Naive thymus-derived CD4-positive, alpha-beta T cell (primary cell): ENCODE data around the gene ARHGEF16. TPM values are rescaled to one million over a fixed set of nuclear protein-coding genes. Genes with fewer than 3 reads are reported as not detected.

ENCODE experiments used
- ATAC-seq: fragments of 150-1000 bp; cut with Tn5 transposase; 2 replicates; pipeline ENCODE4 v1.10.0; 2021; ENCODE audit warnings: mild to moderate bottlenecking, moderate library complexity
- CTCF ChIA-PET: fragments of 350-600 bp; sonication (Branson Sonifier 250); formaldehyde crosslinking; loops from one replicate; lab custom pipeline; 2021; ENCODE audit warnings: antibody characterized with exemption; lab: Charles Lee
- POLR2A ChIA-PET: fragments of 350-600 bp; sonication (Branson Sonifier 250); formaldehyde crosslinking; loops from one replicate; lab custom pipeline; 2021; ENCODE audit warnings: antibody characterized with exemption, inconsistent platforms; lab: Charles Lee
- DNase-seq, 9 donors: peaks; one replicate each; pipeline versions ENCODE4 v3.0.0 to v3.0.0-alpha.2; 2020 to 2022; ENCODE audit warnings: mixed read lengths in 1 of 9
- H3K27ac ChIP-seq: one replicate; pipeline ENCODE4 v1.7.0; 2013; ENCODE audit warnings: mild to moderate bottlenecking, low read depth, low read length, moderate library complexity
- H3K27me3 ChIP-seq, 2 donors: one replicate each; pipeline ENCODE4 v1.7.0; 2013; ENCODE audit warnings: low read length in 2 of 2, mild to moderate bottlenecking in 2 of 2, moderate library complexity in 2 of 2; ENCODE audit not compliant: control insufficient read depth in 2 of 2, insufficient read depth in 2 of 2
- H3K36me3 ChIP-seq, 3 experiments: 1 replicate in 2 of 3; 2 replicates in 1 of 3; pipeline ENCODE4 v1.7.0; 2013; ENCODE audit warnings: low read length in 3 of 3, mild to moderate bottlenecking in 3 of 3, moderate library complexity in 1 of 3; ENCODE audit not compliant: insufficient read depth in 3 of 3, control insufficient read depth in 2 of 3
- H3K4me1 ChIP-seq, 2 donors: one replicate each; pipeline ENCODE4 v1.7.0; 2013; ENCODE audit warnings: low read length in 2 of 2, mild to moderate bottlenecking in 2 of 2, moderate library complexity in 1 of 2; ENCODE audit not compliant: control insufficient read depth in 2 of 2, insufficient read depth in 2 of 2
- H3K4me3 ChIP-seq: 2 replicates; pipeline ENCODE4 v1.7.0; 2013; ENCODE audit warnings: mild to moderate bottlenecking, low read length
- H3K9me3 ChIP-seq, 3 experiments: 1 replicate in 2 of 3; 2 replicates in 1 of 3; pipeline ENCODE4 v1.7.0; 2013; ENCODE audit warnings: low read length in 3 of 3; ENCODE audit not compliant: control insufficient read depth in 2 of 3
- H3K27ac Mint-ChIP-seq, 9 donors: one replicate each; pipeline ENCODE4 v1.8.0; 2020 to 2022; ENCODE audit warnings: mixed read lengths in 9 of 9, mild to moderate bottlenecking in 8 of 9, moderate library complexity in 5 of 9, inconsistent platforms in 2 of 9
- H3K27me3 Mint-ChIP-seq, 5 donors: one replicate each; pipeline ENCODE4 v1.8.0; 2021 to 2022; ENCODE audit warnings: mixed read lengths in 5 of 5, mild to moderate bottlenecking in 1 of 5
- H3K36me3 Mint-ChIP-seq, 5 donors: one replicate each; pipeline ENCODE4 v1.8.0; 2020 to 2022; ENCODE audit warnings: mixed read lengths in 5 of 5, mild to moderate bottlenecking in 3 of 5, inconsistent platforms in 1 of 5
- H3K4me1 Mint-ChIP-seq, 7 donors: one replicate each; pipeline ENCODE4 v1.8.0; 2020 to 2022; ENCODE audit warnings: mixed read lengths in 7 of 7, mild to moderate bottlenecking in 3 of 7, inconsistent platforms in 1 of 7
- H3K4me3 Mint-ChIP-seq, 10 donors: one replicate each; pipeline ENCODE4 v1.8.0; 2020 to 2022; ENCODE audit warnings: mild to moderate bottlenecking in 10 of 10, mixed read lengths in 10 of 10, moderate library complexity in 6 of 10, inconsistent platforms in 2 of 10
- H3K9me3 Mint-ChIP-seq, 11 donors: one replicate each; pipeline ENCODE4 v1.8.0; 2020 to 2022; ENCODE audit warnings: mixed read lengths in 11 of 11, mild to moderate bottlenecking in 4 of 11, inconsistent platforms in 1 of 11, moderate library complexity in 1 of 11
- intact Hi-C, 2 donors: fragments of 100-400 bp; cut with micrococcal nuclease; formaldehyde crosslinking; loops; one replicate each; pipeline ENCODE4 v1.15.1; 2023
- polyA plus RNA-seq, 2 donors: library from polyadenylated mRNA; unstranded; fragments of 300-500 nt; fragmentation: Illumina TruSeq; gene quantifications; one replicate each; pipeline ENCODE4 v1.2.3, GENCODE V29; 2021
- total RNA-seq, 6 experiments: library from RNA in 5 of 6; stranded (reverse) in 5 of 6; gene quantifications; 1 replicate in 5 of 6; 2 replicates in 1 of 6; pipeline ENCODE4 v1.2.3 and lab custom pipeline; 2021 to 2026

The ARHGEF16 gene
- total and polyA plus RNA-seq, 7 experiments from 2014 or later = 0.16 TPM; not detected in 6

GRCh38 chr1:3450983-3451382 is 3.5 kb upstream of the ARHGEF16 start:
- Histone ChIP-seq H3K27me3 (peaks cover 0 to 11% of the 10 kb centered on the region in 2 donors), H3K4me1 (peaks cover 9 to 11% of the 10 kb centered on the region in 2 donors), H3K36me3 (no peaks in the 10 kb centered on the region), H3K4me3 (no peak overlapping the region), H3K27ac (no peak overlapping the region), H3K9me3 (no peaks in the 10 kb centered on the region)
- POLR2A ChIA-PET = no interaction called here
- CTCF ChIA-PET = no interaction called here
- peaks cover 6 to 24% (median 15%) of the 10 kb centered on the region in 5 donors for H3K27me3 Mint-ChIP-seq
- H3K4me1 Mint-ChIP-seq = peaks cover 0 to 4% (median 0%) of the 10 kb centered on the region in 7 donors
- H3K9me3 Mint-ChIP-seq = peaks cover 0 to 20% (median 7%) of the 10 kb centered on the region in 11 donors
- H3K4me3 Mint-ChIP-seq = no peak overlapping the region
- H3K27ac Mint-ChIP-seq = no peak overlapping the region
- ATAC-seq (no peak), DNase-seq (no peak)
- intact Hi-C loops = no loop called here
- H3K36me3 Mint-ChIP-seq = peaks cover 0 to 11% (median 0%) of the 10 kb centered on the region in 5 donors

GRCh38 chr1:3451994-3452865 is 2.2 kb upstream of the ARHGEF16 start:
- H3K36me3 ChIP-seq = no peaks in the 10 kb centered on the region
- H3K4me1 ChIP-seq = peaks cover 9 to 11% of the 10 kb centered on the region in 2 donors
- H3K27me3 ChIP-seq = peaks cover 0 to 11% of the 10 kb centered on the region in 2 donors
- intact Hi-C loops = no loop called here
- H3K4me3 ChIP-seq = no peak overlapping the region
- DNase-seq (no peak), ATAC-seq (no peak)
- Mint-ChIP-seq H3K4me3 (no peak overlapping the region), H3K4me1 (peaks cover 0 to 4% (median 0%) of the 10 kb centered on the region in 7 donors), H3K27me3 (peaks cover 6 to 24% (median 15%) of the 10 kb centered on the region in 5 donors), H3K36me3 (peaks cover 0 to 7% (median 0%) of the 10 kb centered on the region in 5 donors), H3K9me3 (peaks cover 0 to 10% (median 4%) of the 10 kb centered on the region in 11 donors), H3K27ac (no peak overlapping the region)
- POLR2A ChIA-PET = no interaction called here
- no peak overlapping the region for H3K27ac ChIP-seq
- CTCF ChIA-PET = interaction anchor here (0.7 to 2.4 kb wide), 14 partner anchors 8 to 439 kb away, joined by 3 to 39 read pairs (median 6); no protein-coding TSS in a partner anchor
- no peaks in the 10 kb centered on the region for H3K9me3 ChIP-seq

DNA sequence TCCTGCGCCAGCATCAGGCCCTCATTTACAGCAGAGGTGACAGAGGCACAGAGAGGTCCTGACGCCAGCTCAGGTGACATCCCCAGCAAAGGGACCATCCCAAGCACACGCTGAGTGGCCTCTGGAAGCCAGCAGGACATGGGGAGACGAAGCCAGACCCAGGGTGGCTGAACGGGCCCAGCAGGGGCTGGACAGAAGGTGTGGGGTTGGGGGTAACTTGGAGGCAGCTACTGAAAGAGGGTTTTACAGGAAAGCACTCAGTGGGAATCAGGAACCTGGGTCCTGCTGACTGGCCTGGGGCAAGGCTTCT is 1.6 kb upstream of the ARHGEF16 start:
- peaks cover 0 to 4% (median 0%) of the 10 kb centered on the region in 7 donors for H3K4me1 Mint-ChIP-seq
- DNase-seq (no peak), ATAC-seq (no peak)
- no peak overlapping the region for H3K27ac Mint-ChIP-seq
- Histone ChIP-seq H3K4me1 (peaks cover 9 to 11% of the 10 kb centered on the region in 2 donors), H3K27me3 (peaks cover 0 to 11% of the 10 kb centered on the region in 2 donors), H3K36me3 (no peaks in the 10 kb centered on the region), H3K9me3 (no peaks in the 10 kb centered on the region), H3K27ac (no peak overlapping the region), H3K4me3 (no peak overlapping the region)
- peaks cover 6 to 24% (median 15%) of the 10 kb centered on the region in 5 donors for H3K27me3 Mint-ChIP-seq
- ChIA-PET CTCF (interaction anchor here (0.7 to 2.4 kb wide), 15 partner anchors 9 to 440 kb away, joined by 3 to 39 read pairs (median 5); no protein-coding TSS in a partner anchor), POLR2A (no interaction called here)
- peaks cover 0 to 4% (median 0%) of the 10 kb centered on the region in 5 donors for H3K36me3 Mint-ChIP-seq
- intact Hi-C loops = loop anchor here (1.0 kb wide), 4 partner anchors 30 to 271 kb away; no protein-coding TSS in a partner anchor
- no peak overlapping the region for H3K4me3 Mint-ChIP-seq
- H3K9me3 Mint-ChIP-seq = peaks cover 0 to 7% (median 3%) of the 10 kb centered on the region in 11 donors

DNA sequence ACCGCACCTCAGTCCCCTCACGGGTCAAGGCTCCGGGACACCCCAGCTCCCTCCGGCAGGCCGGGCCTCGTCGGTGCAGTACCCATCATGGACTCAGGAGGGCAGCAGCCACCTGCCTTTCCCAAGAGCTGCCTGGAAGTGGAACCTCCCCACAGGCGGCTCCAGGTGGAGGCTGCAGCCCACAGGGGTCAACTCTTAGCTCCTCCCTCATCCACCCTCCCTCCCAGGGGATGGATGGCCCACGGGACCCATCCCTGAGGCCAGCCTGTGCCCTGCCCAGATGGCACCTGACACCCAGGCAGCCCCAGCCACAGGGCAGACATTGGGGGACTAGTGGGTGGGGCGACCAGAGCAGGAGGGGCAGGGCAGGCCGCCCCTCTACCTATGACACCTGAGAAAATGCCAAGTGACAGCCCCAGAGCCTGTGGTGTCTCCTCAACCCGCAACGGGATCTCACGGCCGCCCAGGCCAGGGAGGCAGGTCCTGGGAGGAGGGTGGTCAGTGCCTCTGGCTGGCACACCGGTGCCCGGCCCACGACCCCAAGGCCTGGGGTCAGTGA is 1.2 kb upstream of the ARHGEF16 start:
- Histone ChIP-seq H3K27me3 (peaks cover 0 to 11% of the 10 kb centered on the region in 2 donors), H3K9me3 (no peaks in the 10 kb centered on the region), H3K4me1 (peaks cover 9 to 11% of the 10 kb centered on the region in 2 donors), H3K4me3 (no peak overlapping the region), H3K27ac (no peak overlapping the region), H3K36me3 (no peaks in the 10 kb centered on the region)
- CTCF ChIA-PET = interaction anchor here (0.6 to 2.4 kb wide), 16 partner anchors 9 to 440 kb away, joined by 3 to 39 read pairs (median 5); no protein-coding TSS in a partner anchor
- no peaks in the 10 kb centered on the region for H3K36me3 Mint-ChIP-seq
- peak overlapping the region in 9 of 10 donors; percentile 48 to 82 (median 69) for H3K4me3 Mint-ChIP-seq
- DNase-seq = peak; percentile 53 to 78 (median 67)
- POLR2A ChIA-PET = no interaction called here
- H3K27ac Mint-ChIP-seq = no peak overlapping the region
- H3K9me3 Mint-ChIP-seq = peaks cover 0 to 4% (median 0%) of the 10 kb centered on the region in 11 donors
- peaks cover 6 to 24% (median 15%) of the 10 kb centered on the region in 5 donors for H3K27me3 Mint-ChIP-seq
- peaks cover 0 to 4% (median 0%) of the 10 kb centered on the region in 7 donors for H3K4me1 Mint-ChIP-seq
- peak; percentile 89 for ATAC-seq
- intact Hi-C loops = loop anchor here (1.0 kb wide), 4 partner anchors 30 to 271 kb away; no protein-coding TSS in a partner anchor

DNA sequence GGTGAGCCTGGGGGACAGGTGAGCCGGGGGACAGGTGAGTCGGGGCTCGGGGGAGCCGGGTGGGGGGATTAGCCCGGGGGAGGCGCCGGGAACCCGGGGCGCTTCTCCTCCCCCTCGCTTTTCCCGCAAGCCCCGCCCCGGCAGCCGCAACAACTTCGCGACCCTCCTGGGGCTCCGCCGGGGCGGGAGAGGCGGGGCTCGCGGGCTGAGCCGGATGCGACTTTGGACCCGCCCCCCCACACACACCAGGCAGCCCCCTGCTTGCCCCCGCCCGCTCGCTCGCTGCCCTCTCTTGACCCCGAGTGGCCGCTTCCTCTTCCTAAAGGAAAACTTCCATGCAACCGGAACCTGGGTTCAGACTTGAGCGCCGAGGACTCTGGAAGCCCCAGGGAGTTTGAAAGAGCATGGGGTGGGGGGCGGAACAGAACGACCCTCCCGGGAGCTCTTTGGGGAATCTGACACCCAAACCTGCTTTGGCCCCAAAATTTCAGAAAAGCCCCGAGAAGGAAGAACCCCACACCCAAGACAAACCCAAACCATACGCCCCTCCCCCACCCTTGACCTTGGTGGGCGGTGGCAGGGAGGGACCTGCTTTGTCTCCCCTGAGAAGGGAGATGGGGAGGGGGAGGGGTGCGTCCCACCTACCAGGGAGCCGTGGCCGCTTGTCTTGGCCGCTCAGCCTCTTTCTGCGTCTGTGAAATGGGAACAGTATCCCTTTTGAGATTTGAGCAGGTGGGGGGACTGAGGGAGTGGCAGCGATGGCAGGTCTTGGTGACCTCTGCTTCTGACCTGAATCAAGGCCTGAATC is 550 bp downstream of the ARHGEF16 start:
- no peaks in the 10 kb centered on the region for H3K36me3 Mint-ChIP-seq
- Histone ChIP-seq H3K4me3 (no peak overlapping the region), H3K36me3 (no peaks in the 10 kb centered on the region), H3K4me1 (peaks cover 9 to 11% of the 10 kb centered on the region in 2 donors), H3K27me3 (peaks cover 0 to 11% of the 10 kb centered on the region in 2 donors), H3K9me3 (no peaks in the 10 kb centered on the region), H3K27ac (no peak overlapping the region)
- H3K27me3 Mint-ChIP-seq = peaks cover 6 to 18% (median 14%) of the 10 kb centered on the region in 5 donors
- no peaks in the 10 kb centered on the region for H3K9me3 Mint-ChIP-seq
- H3K27ac Mint-ChIP-seq = peak overlapping the region in 1 of 9 donors; percentile 72
- DNase-seq = peak in 1 of 9 donors; percentile 14
- H3K4me1 Mint-ChIP-seq = peaks cover 0 to 4% (median 0%) of the 10 kb centered on the region in 7 donors
- H3K4me3 Mint-ChIP-seq = peak overlapping the region in 9 of 10 donors; percentile 42 to 81 (median 70)
- ChIA-PET CTCF (no interaction called here), POLR2A (no interaction called here)
- no peak for ATAC-seq
- intact Hi-C loops = no loop called here
